Mucosa of descending colon (tissue), 3 donors: ENCODE measurements around the gene MLXIPL. TPM values are rescaled to one million over a fixed set of nuclear protein-coding genes. Genes with fewer than 3 reads are reported as not detected.
"Not testable (repeated sequence)": the region's sequence is repeated elsewhere in the genome, so short reads cannot be mapped to it uniquely, and the experiment has no call there.

Experiments used
- ATAC-seq: fragments of 200-7000 bp; cut with Tn5 transposase; one replicate; pipeline ENCODE4 v1.9.1; 2020; ENCODE audit warnings: mild to moderate bottlenecking, moderate library complexity
- DNase-seq, 3 donors: peaks; one replicate each; pipeline ENCODE4 v3.0.0-alpha.2; 2020
- H3K36me3 ChIP-seq: fragments of 200-600 bp; one replicate; pipeline ENCODE4 v1.8.0; 2021; ENCODE audit warnings: low read depth, mild to moderate bottlenecking
- H3K4me1 ChIP-seq: fragments of 200-600 bp; one replicate; pipeline ENCODE4 v1.8.0; 2021; ENCODE audit warnings: low read depth, mild to moderate bottlenecking
- H3K4me3 ChIP-seq: fragments of 200-600 bp; one replicate; pipeline ENCODE4 v1.8.0; 2021; ENCODE audit warnings: mild to moderate bottlenecking
- H3K9me3 ChIP-seq: fragments of 200-600 bp; one replicate; pipeline ENCODE4 v1.8.0; 2021; ENCODE audit warnings: mild to moderate bottlenecking
- CTCF ChIP-seq: fragments of 200-600 bp; IDR thresholded peaks from one replicate; pipeline ENCODE4 v1.8.0; 2022; ENCODE audit warnings: antibody characterized with exemption, mild to moderate bottlenecking
- intact Hi-C, 2 donors: fragments of 100-400 bp; cut with DNase I in 1 of 2; cut with micrococcal nuclease in 1 of 2; formaldehyde crosslinking; loops; one replicate each; pipeline versions ENCODE4 v1.11.0 to v1.11.1; 2022; cut with DNase I, micrococcal nuclease
- total RNA-seq, 3 donors: library from RNA; stranded (reverse); fragmentation: NEBNext Ultra II Directional in 2 of 3; extraction: Animal tissue kit (Norgen Biotek cat#: 25700) in 2 of 3; gene quantifications; one replicate each; pipeline versions ENCODE4 v1.2.1 to v1.2.4, GENCODE V29; 2021 to 2023
- donor health status: DM: no; HTN: no; CAD: no; lungs with moderate emphysema.
- donor health status: DM: no; HTN: no; CAD: no.
- donor health status: DM: no; HTN: yes; CAD: no.

The MLXIPL gene
- total RNA-seq, 3 donors from 2014 or later = 13.3 to 18.0 (median 15.1) TPM

GRCh38 chr7:73586911-73587310, 37.4 kb downstream of the MLXIPL start:
- ATAC-seq = no peak
- no peak for TF ChIP-seq CTCF
- peak in 1 of 3 donors; percentile 41 for DNase-seq
- Histone ChIP-seq H3K36me3 (no peaks in the 10 kb centered on the region), H3K4me3 (no peak overlapping the region), H3K4me1 (no peaks in the 10 kb centered on the region), H3K9me3 (no peaks in the 10 kb centered on the region)
- intact Hi-C loops = no loop called here

GRCh38 chr7:73585196-73585595, 39.1 kb downstream of the MLXIPL start:
- ATAC-seq (no peak), DNase-seq (no peak)
- H3K4me3 ChIP-seq = no peak overlapping the region
- intact Hi-C loops = no loop called here
- no peak for TF ChIP-seq CTCF
- H3K36me3 ChIP-seq = no peaks in the 10 kb centered on the region
- H3K9me3 ChIP-seq = no peaks in the 10 kb centered on the region
- no peaks in the 10 kb centered on the region for H3K4me1 ChIP-seq

GRCh38 chr7:73582664-73583202, 41.6 kb downstream of the MLXIPL start:
- Histone ChIP-seq H3K9me3 (no peaks in the 10 kb centered on the region), H3K4me3 (no peak overlapping the region), H3K4me1 (no peaks in the 10 kb centered on the region), H3K36me3 (no peaks in the 10 kb centered on the region)
- DNase-seq (peak in 2 of 3 donors; percentile 11 to 22), ATAC-seq (no peak)
- intact Hi-C loops = no loop called here
- no peak for TF ChIP-seq CTCF

- ATAC-seq, H3K9me3 ChIP-seq, intact Hi-C loops, H3K36me3 ChIP-seq, H3K4me3 ChIP-seq, H3K4me1 ChIP-seq: not testable (repeated sequence)
- peak in 2 of 3 donors; percentile 18 to 44 for DNase-seq
Observed at GRCh38 chr7:73581006-73581405, 43.3 kb downstream of the MLXIPL start.

- Histone ChIP-seq H3K4me1 (peaks cover 10% of the 10 kb centered on the region), H3K4me3 (peak within 1 kb of the TSS; percentile 81), H3K9me3 (no peaks in the 10 kb centered on the region), H3K36me3 (no peaks in the 10 kb centered on the region)
- DNase-seq = peak; percentile 99 to 100 (median 99)
- peak; percentile 19 for TF ChIP-seq CTCF
- ATAC-seq = peak; percentile 96
- intact Hi-C loops = no loop called here
Observed at GRCh38 chr7:73578342-73579128, 45.8 kb downstream of the MLXIPL start, which contains the start of gene TBL2. TSS of gene TBL2 (minus strand) at chr7:73578579. CDS start at chr7:73578549, 30 bp downstream.

GRCh38 chr7:73577627-73578341, 46.5 kb downstream of the MLXIPL start:
- no peaks in the 10 kb centered on the region for H3K36me3 ChIP-seq
- H3K4me3 ChIP-seq = peak overlapping the region; percentile 81
- H3K9me3 ChIP-seq = no peaks in the 10 kb centered on the region
- DNase-seq (peak; percentile 34 to 57 (median 45)), ATAC-seq (peak; percentile 37)
- peaks cover 14% of the 10 kb centered on the region for H3K4me1 ChIP-seq
- intact Hi-C loops = no loop called here
- no peak for TF ChIP-seq CTCF
